GM21529 (cell line): ENCODE data around the gene SEC16B.
"Not testable (repeated sequence)": the region's sequence is repeated elsewhere in the genome, so short reads cannot be mapped to it uniquely, and the experiment has no call there.

Experiments
- ATAC-seq: cut with Tn5 transposase; IDR thresholded peaks from one replicate; pipeline ENCODE4 v1.9.1; 2021; ENCODE audit not compliant: unreplicated experiment

The SEC16B gene, protein sequence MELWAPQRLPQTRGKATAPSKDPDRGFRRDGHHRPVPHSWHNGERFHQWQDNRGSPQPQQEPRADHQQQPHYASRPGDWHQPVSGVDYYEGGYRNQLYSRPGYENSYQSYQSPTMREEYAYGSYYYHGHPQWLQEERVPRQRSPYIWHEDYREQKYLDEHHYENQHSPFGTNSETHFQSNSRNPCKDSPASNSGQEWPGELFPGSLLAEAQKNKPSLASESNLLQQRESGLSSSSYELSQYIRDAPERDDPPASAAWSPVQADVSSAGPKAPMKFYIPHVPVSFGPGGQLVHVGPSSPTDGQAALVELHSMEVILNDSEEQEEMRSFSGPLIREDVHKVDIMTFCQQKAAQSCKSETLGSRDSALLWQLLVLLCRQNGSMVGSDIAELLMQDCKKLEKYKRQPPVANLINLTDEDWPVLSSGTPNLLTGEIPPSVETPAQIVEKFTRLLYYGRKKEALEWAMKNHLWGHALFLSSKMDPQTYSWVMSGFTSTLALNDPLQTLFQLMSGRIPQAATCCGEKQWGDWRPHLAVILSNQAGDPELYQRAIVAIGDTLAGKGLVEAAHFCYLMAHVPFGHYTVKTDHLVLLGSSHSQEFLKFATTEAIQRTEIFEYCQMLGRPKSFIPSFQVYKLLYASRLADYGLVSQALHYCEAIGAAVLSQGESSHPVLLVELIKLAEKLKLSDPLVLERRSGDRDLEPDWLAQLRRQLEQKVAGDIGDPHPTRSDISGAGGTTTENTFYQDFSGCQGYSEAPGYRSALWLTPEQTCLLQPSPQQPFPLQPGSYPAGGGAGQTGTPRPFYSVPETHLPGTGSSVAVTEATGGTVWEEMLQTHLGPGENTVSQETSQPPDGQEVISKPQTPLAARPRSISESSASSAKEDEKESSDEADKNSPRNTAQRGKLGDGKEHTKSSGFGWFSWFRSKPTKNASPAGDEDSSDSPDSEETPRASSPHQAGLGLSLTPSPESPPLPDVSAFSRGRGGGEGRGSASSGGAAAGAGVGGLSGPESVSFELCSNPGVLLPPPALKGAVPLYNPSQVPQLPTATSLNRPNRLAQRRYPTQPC

DNA sequence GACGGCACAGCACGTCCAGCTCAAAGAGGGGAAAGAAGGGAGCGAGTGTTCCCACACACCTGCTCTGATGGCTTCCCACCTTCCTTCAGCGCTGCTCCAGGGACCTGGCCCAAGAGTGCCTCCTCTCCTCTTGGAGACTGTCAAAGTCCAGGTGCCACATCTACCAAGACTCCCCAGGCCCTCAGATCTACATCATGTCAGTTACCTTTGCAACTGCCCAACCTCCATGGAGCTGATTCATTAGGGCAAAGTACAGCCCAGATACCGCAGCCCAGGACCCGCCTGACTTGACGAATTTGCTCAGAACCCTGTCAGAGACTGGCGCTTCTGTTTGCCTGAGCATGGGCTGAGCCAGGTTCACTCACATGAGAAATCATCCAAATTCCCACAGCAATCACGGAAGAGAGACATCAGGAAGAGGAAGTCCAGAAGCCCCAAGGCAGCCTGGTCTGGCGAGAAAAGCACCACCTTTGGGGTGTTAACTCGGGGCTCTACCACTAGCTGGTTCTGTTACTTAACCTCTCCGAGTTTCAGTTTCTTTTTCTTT is at the start of gene SEC16B:
SEC16B (minus strand) TSS at position 234 of the 547 bp plus-strand sequence. CDS start 2,077 bp downstream, outside the sequence.
- ATAC-seq = no peak

DNA sequence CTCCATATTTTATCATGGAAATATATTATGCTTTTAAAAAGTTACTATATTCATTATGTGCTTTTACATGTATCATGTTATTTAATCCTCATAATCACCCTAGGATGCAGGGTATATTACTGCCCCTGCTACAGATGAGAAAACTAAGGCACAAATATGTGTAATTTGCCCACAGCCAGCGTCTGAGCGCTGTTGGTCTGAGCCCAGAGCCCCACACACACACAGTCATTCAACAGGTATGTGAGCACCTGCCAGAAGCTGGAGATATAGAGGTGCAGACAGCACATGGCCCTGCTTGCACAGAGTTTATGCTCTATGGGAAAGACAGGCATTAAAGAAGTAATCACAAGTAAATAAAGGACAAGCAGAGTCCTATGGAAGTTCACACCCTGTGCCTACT is 49.8 kb upstream of the SEC16B start:
- ATAC-seq = no peak

DNA sequence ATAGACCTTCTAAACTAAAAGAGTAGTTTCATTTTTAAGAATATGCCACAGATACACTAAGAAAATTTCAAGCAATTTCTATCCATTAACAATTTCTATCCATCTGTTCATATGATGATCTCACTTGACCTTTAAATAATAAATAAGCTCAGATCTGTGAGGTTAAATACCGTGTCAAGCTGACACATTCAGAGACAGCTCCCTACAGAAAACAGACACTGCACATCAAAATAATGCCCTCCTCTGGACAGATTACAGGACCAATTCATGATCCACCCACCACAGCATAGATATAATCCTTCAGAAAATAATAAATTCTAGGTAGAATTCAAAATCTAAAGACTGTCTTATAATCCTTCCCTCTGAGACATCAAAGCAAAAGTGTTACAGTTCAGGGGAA is 49.4 kb upstream of the SEC16B start:
- ATAC-seq = no peak

DNA sequence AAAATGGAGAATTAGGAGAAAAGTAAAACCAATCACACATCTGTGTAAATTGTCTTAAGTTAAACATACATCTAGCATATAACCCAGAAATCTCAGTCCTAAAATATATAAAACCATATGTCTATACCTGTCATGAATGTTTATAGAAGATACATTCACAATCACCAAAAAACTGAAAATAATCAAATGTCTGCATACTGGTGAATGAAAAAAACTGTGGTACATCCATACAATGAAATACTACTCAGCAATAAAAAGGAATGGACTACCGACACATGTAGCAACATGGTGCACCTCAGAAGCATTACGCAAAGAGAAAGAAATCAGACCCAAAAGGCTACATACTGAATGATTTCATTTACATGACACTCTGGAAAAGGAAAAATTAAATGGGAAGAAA is 47.7 kb upstream of the SEC16B start:
- no peak for ATAC-seq

DNA sequence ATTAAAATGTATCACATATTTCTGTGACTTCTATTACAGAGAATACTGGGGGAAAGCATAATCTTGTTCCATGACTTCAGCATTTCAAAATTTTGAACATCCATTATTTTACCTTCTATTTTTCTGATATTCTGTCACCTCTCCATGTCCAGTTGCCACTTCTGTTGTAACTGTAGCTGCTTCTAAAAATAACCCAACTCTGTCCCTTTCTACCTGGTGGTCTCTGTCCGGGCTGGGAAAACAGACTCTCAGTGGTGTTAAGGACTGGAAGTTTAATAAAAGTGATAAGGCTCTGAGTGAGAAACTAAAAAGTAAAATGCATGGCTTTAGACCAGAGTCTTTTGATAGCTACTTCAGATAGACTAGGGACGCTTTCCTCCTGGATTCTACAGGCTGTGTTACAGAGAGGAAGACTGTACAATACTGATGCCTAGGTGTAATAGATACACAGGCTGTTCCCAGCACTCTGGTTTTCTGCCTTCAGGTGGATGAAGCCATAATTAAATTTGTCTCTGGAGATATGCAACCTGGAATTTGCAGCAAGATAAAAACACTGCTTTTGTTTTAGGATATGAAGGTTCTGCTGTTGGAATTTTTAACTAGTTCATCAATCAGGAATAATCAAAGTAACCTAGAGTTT is 42.1 kb upstream of the SEC16B start:
- no peak for ATAC-seq

DNA sequence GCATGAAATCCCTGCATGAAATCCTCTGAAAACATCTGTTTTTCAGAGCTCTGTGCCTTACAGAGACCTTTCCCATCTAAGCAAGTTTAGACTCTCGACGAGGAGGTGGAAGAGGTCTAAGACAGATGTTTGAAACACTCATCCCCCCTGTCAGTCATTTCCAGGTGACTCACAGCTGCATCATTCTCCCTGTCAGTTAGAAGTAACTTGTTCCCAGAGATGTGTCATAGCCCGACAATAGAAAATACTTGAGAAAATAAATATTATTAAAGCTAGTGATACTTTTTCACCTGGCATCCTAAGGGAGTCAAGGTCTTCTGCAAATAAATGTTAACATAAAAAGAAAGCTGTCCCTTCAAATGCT is 41.6 kb upstream of the SEC16B start:
- ATAC-seq = no peak

DNA sequence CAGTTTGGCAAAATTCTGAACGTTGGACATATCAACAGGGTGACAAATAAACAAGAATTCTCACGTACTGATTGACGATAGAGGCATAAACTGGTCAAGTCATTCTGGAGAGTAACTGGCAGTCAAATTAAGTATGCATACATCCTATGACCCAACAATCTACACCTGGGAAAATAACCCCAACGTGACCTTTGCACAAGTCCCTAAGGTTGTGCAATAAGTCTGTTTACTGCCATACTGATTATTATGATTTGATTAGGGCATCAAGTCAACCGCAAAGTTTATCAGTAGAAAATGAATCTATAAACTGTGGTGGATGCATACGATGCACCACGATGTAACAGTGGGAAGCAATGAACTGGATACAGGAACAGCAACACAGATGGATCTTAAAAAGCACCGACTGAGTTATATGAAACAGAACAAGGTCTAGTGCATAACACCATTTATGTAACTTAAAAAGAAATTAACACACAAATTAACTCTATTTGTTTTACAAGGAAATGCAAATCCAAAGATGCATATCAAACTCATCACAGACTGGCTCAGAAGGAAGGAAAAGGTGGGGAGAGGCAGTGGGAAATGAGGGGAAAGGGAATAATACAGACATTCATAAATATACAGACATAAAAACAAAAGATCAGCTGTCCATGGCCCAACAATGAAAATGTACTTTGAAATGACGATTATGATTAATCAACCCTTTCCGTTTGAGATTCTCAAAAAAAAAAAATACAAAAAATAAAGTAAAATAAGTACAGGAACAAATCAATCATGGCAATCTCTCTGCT is 41.0 kb upstream of the SEC16B start:
- no peak for ATAC-seq

DNA sequence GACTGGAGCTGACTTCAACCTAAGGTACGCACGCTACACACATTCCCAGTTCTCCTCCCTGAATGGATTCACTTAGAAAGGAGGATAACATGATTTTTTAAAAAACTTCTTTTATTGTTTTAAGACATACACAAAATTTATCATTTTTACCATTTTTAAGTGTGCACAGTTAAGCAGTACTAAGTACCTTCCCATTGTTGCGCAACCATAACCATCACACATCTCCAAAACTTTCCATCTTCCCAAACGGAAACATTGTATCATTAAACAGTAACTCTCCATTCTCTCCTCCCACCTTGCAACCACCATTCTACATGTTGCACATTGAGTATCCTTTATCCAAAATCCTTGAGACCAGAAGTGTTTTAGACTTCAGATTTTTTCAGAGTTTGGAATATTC is 36.2 kb upstream of the SEC16B start:
- no peak for ATAC-seq

DNA sequence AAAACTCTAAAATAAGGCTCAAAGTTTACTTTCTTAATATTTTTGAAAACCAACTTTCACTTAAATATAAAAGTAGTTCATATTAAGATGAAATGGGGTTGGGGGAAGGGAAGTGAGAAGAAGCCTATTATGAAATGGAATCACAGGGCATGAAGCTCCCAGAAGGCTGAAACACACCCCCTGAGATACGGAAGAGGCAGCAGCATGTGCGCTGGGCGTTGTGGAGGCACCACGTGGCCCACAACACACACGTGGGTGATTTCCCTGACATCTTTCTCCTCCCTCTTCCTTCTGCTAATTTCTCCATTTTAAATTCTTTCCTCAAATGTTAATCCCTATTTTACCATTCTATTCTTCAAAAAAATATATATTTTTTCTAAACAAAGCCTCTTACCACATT is 35.6 kb upstream of the SEC16B start:
- ATAC-seq = peak; percentile 42

DNA sequence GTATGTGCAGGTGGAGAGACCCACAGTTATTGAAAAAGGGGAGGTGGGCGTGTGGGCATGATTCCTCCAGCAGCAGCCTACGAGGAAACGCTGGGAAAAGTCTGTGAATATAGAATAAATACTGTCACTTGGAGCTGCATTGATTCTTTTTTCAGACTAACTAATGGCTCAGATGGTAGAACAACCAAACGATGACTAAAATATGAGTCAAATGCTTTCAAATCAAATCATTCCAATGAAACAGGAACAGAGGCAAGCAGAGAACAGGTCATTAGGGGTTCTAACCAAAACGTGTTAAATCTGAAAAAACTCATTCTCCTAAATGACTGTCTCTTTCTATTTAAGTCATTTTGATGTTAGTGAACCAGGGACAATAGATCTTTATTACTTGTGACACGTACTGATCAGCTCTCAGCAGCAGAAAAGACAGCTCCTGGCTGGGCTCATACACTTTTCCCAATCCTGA is 35.1 kb upstream of the SEC16B start:
- peak; percentile 74 for ATAC-seq

DNA sequence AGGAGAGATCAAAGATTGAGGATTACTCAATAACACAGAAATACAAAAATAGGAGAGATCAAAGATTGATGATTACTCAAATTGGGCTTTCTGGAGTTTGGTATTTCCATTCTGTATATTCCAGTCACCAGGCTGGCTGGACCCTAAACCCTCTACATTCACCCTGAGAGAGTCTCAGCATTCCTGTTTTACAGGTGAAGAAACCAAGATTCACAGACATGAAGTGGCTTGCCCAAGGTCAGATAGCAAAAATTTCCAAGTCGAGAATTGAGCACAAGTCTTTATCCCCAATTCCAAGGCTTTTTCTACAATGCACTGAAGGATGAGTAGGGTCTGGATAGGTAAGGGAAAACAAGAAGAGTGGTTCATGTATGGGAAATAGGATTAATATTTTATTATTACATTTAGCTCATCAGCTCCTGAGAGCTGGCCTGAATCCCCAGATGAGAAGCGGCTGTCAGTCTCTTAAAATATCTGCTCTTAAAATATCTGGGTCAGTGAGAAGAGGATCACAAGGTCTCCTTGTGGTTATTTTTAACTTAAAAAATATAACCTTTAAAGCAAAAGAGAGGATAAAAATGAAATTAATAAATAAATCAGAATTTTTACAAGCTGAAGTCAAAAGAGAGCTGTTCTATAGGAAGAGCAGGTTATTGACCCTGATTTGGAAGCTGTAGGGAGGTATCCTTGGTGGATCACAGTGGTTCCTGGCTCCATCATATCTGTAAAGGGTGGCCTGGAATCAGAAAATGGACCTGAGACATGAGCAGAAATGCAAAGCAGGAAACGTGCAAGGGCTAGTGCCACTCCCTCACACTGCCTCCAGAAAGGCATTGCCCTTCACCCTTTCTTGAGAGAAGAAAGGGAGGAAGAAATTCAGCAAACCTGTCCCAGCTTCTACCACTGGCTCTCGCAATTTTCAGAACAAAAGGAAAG is 29.1 kb upstream of the SEC16B start:
- no peak for ATAC-seq

DNA sequence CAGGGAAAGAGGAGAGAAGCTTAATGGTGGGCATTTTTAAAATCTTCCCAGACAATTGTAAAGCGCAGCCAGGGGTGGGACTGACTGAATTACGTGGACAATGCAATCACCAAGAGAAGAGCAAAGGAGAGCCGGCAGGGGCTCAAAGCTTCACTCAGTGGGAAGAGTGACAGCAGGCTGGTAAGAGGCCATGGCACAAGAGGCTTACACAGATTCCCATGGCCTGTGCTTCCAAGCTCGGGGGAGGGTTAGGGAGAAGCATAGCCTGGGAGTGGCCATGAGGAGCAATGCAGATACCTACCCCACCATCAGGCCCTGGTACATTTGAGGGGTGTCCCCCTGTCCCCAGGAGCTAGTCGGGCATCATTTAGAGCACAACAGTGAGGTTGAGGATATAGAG is 27.1 kb upstream of the SEC16B start:
- ATAC-seq = no peak

DNA sequence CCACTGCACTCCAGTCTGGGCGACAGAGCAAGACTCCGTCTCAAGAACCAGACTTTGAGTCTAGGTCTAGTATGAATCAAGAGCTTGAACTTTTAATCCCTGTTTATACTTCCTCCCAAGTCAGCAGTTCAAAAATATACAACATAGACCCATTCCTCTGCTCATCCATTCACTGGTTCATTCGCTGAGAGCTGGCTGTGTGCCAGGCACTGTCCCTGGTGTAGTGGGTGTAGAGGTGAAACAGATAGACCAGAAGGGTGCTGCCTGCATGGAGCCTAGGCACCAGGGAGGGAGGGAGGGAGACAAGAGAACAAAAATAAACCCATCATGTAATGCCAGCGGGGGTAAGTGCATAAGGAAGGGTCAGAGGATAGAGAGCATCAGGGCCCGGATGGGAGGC is 25.5 kb upstream of the SEC16B start:
- ATAC-seq = no peak

DNA sequence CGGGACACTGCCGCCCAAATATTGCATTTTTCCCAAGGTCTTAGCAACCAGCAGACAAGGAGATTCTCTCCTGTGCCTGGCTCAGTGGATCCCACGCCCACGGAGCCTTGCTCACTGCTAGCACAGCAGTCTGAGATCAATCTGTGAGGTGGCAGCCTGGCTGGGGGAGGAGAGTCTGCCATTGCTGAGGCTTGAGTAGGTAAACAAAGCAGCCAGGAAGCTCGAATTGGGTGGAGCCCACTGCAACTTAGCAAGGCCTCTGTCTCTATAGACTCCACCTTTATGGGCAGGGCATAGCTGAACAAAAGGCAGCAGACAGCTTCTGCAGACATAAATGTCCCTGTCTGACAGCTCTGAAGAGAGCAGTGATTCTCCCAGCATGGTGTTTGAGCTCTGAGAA is 16.4 kb upstream of the SEC16B start:
- ATAC-seq = not testable (repeated sequence)

DNA sequence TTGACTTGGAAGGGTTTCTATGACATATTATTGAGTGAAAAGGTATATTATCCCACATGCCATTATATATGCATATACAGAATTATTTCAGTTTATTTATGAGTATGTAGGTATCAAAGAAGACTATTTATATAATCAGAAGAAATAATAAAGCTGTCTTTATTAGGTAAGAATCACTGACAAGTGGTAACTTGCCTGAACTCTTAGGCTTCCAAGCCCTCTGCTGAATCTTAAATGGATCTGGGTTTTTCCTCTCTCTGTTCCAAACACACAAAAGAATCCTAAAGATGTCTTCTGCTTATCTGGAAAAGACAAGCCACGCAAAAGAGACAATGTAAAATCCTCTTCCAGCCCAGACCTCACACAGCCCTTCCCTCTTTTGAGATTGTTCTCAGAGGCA is 14.9 kb upstream of the SEC16B start:
- ATAC-seq = no peak

DNA sequence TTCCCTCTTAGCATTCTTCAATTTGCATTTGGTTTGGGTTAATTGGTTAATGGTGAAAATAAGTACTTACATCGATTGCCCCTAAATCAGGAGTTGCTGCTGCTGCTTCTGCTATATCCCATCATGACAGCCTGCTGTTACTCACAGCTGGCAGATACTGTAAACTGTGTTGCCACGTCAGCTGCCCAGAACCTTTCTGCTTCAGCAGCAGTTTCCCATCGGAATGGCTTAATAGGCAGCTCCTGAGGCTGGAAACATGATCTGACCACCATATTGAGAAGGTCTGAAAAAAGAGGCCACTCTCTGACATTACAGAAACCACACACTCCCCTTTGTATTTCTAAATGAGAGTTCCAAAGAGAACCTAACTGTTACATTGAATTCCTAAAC is 14.3 kb upstream of the SEC16B start:
- ATAC-seq = no peak

DNA sequence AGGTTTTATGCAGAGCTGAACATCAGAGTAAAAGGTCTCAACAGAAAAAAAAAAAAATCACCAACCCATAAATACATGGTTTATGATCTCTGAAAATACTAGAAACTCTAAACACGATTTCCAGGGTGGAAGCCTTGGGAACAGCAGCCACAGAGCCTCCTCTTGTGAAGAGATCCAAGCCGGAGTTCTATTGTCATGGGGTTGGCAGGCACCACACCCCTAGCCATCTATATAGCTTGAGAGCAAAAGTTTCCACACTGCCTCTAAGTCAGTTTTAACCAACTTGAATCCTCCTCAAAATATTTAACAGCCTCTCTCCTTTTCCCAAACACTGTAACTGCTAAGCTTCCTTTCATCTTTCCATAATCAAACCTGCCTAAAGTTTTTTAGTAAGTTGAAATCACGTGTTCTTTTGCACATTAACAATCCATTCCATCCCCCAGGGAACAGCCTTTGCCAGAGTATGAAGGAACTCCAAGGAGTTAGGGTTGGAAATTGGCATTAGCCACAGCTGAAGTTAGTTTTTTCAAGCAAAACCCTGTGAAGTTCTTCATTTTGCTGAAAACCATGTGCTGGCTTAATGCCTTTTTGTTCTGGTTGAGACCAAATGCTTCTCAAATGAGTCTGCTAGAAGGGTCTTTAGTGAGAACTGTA is 13.8 kb upstream of the SEC16B start:
- ATAC-seq = no peak

DNA sequence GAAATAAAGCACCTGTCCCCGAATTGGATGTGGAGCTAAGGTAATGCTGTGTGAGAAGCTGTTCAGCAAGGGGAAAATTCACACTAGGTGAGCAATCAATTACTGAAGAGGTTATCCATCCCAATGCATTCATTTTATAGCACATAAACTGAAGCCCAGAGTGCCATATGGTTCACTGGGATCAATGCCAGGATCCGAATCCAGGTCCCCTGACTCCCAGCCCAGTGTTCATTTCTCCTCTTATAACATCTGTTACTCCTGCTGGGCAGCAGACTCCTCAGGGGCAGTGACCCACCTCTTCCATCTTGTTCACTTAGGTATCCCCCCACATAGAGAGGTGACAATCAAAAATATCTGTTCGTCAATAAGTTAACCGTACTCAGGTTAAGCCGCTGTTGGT is 13.2 kb upstream of the SEC16B start:
- no peak for ATAC-seq

DNA sequence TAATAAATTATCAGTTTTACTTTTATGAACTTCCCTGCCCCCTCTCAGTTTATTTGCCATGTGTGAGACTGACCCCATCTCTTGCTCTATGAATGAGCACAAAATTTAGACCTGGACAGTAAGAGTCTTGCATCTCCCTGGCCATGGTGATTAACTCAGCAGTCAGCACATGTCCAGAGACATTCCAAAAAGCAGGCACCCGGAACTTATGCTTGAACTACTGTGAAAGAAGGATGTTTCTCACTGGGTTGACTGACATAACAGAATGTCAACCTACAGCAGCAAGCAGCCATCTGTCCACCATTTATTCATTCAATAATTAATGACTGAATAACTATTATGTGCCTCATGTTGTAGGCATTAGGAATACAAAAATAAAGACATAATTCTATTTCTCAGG is 11.3 kb upstream of the SEC16B start:
- no peak for ATAC-seq
